ENCODE measurements around the gene CTNNA3.

The CTNNA3 gene

DNA sequence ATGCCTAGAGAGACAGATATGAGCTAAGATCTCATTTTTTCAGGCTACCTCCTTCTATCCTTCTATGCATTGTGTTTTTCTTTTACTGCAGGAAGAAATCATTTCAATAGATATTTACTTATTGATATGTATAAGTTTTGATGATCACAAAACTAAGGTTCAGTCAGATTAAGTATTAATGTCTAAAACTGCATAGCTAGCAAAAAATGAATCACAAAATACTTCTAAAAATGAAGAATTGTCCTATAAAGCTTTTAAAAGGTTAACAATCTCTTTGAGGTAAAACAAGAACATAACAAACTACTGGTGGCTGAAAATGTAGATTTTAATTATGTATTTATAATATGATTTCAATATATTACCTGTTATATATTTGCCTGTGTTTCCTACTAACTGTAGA lies 1403.1 kb downstream of the CTNNA3 start:
- DNase-seq (ENCODE audit: low spot score) = no peak

- DNase-seq (ENCODE audit: low spot score) = no peak
These were observed 1403.5 kb downstream of the CTNNA3 start for GRCh38 chr10:66292456-66292855.

DNA sequence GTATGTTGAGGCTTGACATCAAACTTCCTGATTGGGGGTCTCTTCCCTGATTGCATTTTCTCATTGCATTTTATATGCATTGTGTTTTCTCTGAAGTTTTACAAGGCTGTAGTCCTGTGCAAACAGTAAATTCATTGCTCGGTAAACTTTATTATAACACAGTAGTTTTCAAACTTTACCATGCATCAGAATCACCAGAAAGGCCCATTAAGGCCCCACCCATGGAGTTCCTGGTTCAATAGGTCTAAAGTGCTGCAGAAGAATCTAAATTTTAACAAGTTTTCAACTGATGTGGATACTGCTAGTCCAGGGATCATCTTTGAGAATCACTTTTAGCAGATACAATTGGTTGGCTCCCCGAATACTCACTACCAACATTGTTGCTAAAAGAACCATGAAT lies 1404.9 kb downstream of the CTNNA3 start:
- no peak for DNase-seq (ENCODE audit: low spot score)

- no peak for DNase-seq (ENCODE audit: low spot score)
These were observed 1411.4 kb downstream of the CTNNA3 start for GRCh38 chr10:66284621-66285020.

GRCh38 chr10:66283874-66284464 lies 1412.0 kb downstream of the CTNNA3 start:
- DNase-seq (ENCODE audit: low spot score) = no peak

- DNase-seq (ENCODE audit: low spot score) = no peak
These were observed 1412.9 kb downstream of the CTNNA3 start for GRCh38 chr10:66283064-66283463.

DNA sequence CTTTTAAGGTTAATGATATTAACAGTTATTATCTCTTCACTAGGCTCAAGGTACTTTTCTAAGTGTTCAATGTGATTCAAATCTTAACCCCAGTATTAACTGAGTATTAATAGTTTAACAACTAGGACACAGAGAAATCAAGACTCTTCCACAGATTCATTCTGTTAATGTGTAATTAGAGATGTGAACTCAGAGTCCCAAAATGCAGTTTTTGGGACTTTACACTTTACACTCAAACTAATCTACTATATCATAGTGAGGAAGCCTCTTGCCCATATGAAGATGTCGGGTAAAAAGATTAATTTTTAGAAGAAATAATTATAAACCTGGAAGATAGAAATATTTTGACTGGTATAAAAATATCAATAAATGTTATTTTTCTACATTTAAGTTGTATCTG lies 1414.7 kb downstream of the CTNNA3 start:
- DNase-seq (ENCODE audit: low spot score) = no peak

- no peak for DNase-seq (ENCODE audit: low spot score)
These were observed 1418.5 kb downstream of the CTNNA3 start for GRCh38 chr10:66277481-66277880.

DNA sequence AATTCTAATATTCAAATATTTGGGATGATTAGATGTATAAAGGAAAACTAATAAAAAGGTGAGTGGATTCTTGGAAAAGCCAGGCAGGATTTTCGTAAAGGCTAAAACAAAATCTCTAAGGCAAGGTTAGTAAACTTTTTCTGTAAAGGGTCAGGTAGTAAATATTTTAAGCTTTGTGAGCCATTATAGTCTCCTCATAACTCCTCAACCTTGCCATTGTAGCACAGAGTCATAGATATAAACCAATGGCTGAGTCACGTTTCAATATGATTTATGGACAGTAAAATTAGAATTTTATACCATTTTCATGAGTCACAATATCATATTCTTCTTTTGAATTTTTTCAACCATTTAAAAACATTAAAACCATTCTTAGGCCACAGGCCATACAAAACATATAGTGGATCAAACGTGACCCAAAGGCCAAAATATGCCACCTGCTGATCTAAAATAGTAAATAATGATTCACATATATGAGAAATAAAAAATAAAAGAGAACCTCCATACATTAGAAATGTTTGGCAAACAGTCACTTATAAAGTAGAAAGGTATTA lies 1422.0 kb downstream of the CTNNA3 start:
- no peak for DNase-seq (ENCODE audit: low spot score)

GRCh38 chr10:66265398-66265797 lies 1430.6 kb downstream of the CTNNA3 start:
- no peak for DNase-seq (ENCODE audit: low spot score)

GRCh38 chr10:66259836-66260235 lies 1436.2 kb downstream of the CTNNA3 start:
- no peak for DNase-seq (ENCODE audit: low spot score)

DNA sequence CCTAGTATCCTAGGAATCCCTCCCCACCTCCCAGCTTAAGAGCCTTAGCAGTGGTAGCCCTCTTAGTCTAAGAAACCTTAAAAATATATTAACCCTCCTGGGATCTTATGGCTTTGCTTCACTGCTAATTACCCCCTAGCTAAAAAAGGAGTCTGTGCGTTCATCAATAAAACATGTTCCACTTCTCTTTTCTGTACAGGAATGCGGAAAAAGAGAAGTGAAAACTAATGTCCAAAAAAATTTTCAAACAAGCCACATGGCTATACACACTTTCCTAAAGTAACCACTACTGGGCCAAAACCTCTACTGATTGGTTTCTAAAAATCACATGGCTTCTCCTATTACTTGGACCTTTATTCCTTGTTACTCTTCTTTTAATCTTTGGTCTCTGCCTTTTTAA lies 1437.3 kb downstream of the CTNNA3 start:
- no peak for DNase-seq (ENCODE audit: low spot score)

GRCh38 chr10:66257801-66258200 lies 1438.2 kb downstream of the CTNNA3 start:
- DNase-seq (ENCODE audit: low spot score) = no peak

GRCh38 chr10:66252986-66253385 lies 1443.0 kb downstream of the CTNNA3 start:
- no peak for DNase-seq (ENCODE audit: low spot score)

- DNase-seq (ENCODE audit: low spot score) = no peak
These were observed 1449.8 kb downstream of the CTNNA3 start for GRCh38 chr10:66246177-66246576.

GRCh38 chr10:66244953-66245352 lies 1451.0 kb downstream of the CTNNA3 start:
- DNase-seq (ENCODE audit: low spot score) = no peak

- DNase-seq (ENCODE audit: low spot score) = no peak
These were observed 1453.1 kb downstream of the CTNNA3 start for GRCh38 chr10:66242885-66243284.

DNA sequence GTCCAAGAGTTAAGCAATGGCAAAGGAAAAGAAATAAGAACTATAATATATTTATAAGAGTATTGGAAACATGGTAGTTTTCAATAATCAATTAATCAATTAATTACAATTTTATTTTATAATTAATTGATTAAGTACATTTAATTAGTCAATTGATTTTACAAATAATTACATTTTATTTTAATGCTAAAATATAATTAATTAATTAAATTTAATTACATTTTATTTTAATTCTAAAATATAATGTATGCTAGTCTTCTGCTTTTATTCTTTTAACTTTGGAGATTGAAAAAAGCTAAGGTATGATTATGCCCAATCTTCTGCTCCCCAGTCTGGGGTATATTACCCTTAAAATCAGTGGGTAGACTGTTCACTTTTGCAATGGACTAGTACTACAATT lies 1456.9 kb downstream of the CTNNA3 start:
- no peak for DNase-seq (ENCODE audit: low spot score)

- DNase-seq (ENCODE audit: low spot score) = no peak
These were observed 1457.7 kb downstream of the CTNNA3 start for GRCh38 chr10:66238343-66238742.

- no peak for DNase-seq (ENCODE audit: low spot score)
These were observed 1461.1 kb downstream of the CTNNA3 start for GRCh38 chr10:66234872-66235271.

GRCh38 chr10:66228887-66229286 lies 1467.1 kb downstream of the CTNNA3 start:
- no peak for DNase-seq (ENCODE audit: low spot score)

DNA sequence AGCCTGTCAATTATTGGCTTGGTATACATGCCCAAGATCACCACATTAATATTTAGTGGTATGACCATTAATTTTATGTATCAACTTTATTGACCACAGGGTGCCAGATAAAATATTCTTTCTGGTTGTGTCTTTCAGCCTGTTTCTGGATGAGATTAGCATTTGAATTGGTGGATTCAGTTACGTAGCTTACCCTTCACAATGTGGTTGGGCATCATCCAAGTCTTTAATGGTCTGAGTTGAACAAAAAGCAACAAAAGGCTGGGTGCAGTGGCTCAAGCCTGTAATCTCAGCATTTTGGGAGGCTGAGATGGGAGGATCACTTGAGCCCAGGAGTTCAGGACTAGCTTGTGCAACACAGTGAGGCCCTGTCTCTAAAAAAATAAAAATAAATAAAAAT lies 1472.3 kb downstream of the CTNNA3 start:
- DNase-seq (ENCODE audit: low spot score) = no peak

DNA sequence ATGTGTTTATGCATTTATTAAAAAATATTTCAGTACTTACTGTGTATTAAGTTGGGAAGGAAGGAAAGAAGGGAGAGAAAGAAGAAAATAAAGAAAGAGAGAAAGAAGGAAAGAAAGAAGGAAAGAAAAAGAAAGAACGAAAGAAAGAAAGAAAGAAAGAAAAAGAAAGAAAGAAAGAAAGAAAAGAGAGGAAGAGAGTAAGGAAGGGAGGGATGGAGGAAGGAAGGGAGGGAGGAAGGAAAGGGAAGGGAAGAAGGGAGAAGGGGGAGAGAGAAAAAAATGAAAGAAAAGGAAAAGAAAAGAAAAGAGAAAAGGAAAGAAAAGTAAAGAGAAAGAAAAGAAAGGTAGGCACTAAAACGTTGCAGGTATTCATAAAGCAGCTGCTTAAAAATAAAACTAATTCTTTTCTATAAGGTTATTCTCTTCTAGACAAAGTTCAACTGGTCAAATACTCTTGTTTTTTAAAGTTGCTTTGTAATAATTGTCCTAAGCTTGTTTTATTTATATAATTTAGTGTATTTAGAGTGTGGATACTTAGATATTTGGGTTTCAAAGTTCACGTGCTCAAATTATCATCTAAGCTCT lies 1473.4 kb downstream of the CTNNA3 start:
- no peak for DNase-seq (ENCODE audit: low spot score)

GRCh38 chr10:66218981-66219587 lies 1476.9 kb downstream of the CTNNA3 start:
- no peak for DNase-seq (ENCODE audit: low spot score)
